ENCODE results near the gene KCNQ1. TPM values are rescaled to one million over a fixed set of nuclear protein-coding genes. Genes with fewer than 3 reads are reported as not detected.

The KCNQ1 gene
- total RNA-seq, 1 donor from 2014 or later: 2.7 TPM

DNA sequence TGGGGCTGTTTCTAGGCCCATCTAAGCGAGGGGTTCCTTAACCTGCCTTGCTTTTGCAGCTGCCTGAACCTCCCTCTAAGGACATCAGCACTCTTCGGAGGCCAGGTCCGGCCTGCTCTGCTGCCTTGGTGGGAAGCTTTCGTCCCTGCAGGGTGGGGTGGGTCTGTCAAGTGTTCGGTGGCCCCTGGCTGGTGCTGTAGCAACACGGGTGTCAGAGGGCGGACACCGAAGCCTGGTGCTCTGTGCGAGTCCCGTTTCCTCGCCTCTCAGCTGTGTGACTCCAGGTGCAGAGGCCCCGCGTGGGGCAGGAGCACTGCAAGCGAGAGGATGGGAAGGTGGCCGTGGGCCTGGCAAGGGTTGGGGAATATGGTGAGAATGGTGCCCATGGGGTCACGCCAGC, 376.2 kb downstream of the KCNQ1 start:
- Histone ChIP-seq H3K27me3 (no peaks in the 10 kb centered on the region), H3K27ac (no peak overlapping the region), H3K9me3 (no peaks in the 10 kb centered on the region), H3K4me3 (no peak overlapping the region), H3K4me1 (peaks cover 31% of the 10 kb centered on the region), H3K36me3 (no peaks in the 10 kb centered on the region)
- no peak for TF ChIP-seq POLR2AphosphoS5 (IDR thresholded peaks at IDR 0.05; ENCODE audit: insufficient read depth in 1 of 2, low read depth in 1 of 2)
- TF ChIP-seq POLR2A (IDR thresholded peaks at IDR 0.05): no peak
- intact Hi-C loops (cut with DNase I): no loop called here
- DNase-seq (ENCODE audit: extremely low spot score in 2 of 2): no peak

DNA sequence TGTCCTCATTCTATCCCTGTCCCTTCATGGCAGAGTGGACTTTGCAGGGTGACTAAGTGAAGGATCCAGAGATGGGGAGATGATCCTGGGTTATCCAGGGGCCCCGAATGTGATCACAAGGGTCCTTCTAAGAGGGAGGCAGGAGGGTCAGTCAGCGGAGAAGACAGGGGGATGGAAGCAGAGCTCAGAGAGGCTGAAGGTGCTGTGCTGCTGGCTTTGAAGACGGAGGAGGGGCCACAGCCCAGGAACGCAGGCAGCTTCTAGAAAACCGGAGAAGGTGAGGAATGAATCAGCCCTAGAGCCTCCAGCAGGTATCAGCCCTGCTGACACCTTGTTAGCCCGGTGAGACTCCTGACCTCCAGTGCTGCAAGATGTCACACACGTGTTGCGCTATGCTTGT, 377.1 kb downstream of the KCNQ1 start:
- intact Hi-C loops (cut with DNase I): no loop called here
- Histone ChIP-seq H3K27ac (no peak overlapping the region), H3K27me3 (no peaks in the 10 kb centered on the region), H3K36me3 (no peaks in the 10 kb centered on the region), H3K4me3 (no peak overlapping the region), H3K4me1 (peaks cover 35% of the 10 kb centered on the region), H3K9me3 (no peaks in the 10 kb centered on the region)
- TF ChIP-seq, protein P1, sequence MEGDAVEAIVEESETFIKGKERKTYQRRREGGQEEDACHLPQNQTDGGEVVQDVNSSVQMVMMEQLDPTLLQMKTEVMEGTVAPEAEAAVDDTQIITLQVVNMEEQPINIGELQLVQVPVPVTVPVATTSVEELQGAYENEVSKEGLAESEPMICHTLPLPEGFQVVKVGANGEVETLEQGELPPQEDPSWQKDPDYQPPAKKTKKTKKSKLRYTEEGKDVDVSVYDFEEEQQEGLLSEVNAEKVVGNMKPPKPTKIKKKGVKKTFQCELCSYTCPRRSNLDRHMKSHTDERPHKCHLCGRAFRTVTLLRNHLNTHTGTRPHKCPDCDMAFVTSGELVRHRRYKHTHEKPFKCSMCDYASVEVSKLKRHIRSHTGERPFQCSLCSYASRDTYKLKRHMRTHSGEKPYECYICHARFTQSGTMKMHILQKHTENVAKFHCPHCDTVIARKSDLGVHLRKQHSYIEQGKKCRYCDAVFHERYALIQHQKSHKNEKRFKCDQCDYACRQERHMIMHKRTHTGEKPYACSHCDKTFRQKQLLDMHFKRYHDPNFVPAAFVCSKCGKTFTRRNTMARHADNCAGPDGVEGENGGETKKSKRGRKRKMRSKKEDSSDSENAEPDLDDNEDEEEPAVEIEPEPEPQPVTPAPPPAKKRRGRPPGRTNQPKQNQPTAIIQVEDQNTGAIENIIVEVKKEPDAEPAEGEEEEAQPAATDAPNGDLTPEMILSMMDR (IDR thresholded peaks at IDR 0.05): no peak
- no peak for TF ChIP-seq POLR2AphosphoS5 (IDR thresholded peaks at IDR 0.05; ENCODE audit: insufficient read depth in 1 of 2, low read depth in 1 of 2)
- no peak for TF ChIP-seq POLR2A (IDR thresholded peaks at IDR 0.05)
- no peak for DNase-seq (ENCODE audit: extremely low spot score in 2 of 2)

- H3K27me3 ChIP-seq: no peaks in the 10 kb centered on the region
- intact Hi-C loops (cut with DNase I): no loop called here
- TF ChIP-seq POLR2A (IDR thresholded peaks at IDR 0.05) (no peak), POLR2AphosphoS5 (IDR thresholded peaks at IDR 0.05; ENCODE audit: insufficient read depth in 1 of 2, low read depth in 1 of 2) (no peak)
- TF ChIP-seq, protein P1 (IDR thresholded peaks at IDR 0.05): no peak
- peak overlapping the region; percentile 88 for H3K27ac ChIP-seq
- no peak overlapping the region for H3K4me3 ChIP-seq
- no peaks in the 10 kb centered on the region for H3K36me3 ChIP-seq
- H3K9me3 ChIP-seq: no peaks in the 10 kb centered on the region
- no peak for DNase-seq (ENCODE audit: extremely low spot score in 2 of 2)
- peaks cover 26% of the 10 kb centered on the region for H3K4me1 ChIP-seq
Observed at GRCh38 chr11:2824851-2825250, 380.0 kb downstream of the KCNQ1 start.

DNA sequence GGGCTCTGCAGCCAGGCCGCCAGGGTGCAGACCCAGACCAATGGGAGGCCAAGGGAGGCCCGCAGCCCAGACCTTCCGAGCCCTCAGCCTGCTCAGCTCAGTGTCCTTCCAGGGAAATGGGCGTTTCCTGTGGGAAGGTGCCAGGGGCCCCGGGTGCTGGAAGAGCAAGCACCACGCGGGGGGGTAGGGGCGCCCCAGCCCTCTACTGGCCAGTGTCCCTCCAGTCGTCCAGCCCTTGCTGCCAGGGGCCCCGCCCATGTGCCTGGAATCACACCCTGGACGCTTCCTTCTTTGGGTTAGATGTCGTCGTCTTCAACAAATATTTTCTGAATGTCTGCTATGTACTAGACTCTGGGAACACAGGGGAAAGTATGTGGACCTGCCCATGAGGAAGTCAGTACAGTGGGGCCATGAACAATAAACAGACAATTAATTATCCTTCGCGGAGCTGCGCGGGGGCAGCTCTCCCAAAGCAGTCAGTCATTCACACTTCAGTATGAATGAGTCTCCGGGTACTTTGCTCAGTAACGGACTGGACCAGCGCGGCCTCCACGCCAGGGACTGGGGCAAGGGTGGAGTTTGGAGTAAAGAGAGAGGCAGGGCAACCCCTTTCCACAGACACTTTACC, 380.6 kb downstream of the KCNQ1 start:
- no peaks in the 10 kb centered on the region for H3K36me3 ChIP-seq
- H3K9me3 ChIP-seq: no peaks in the 10 kb centered on the region
- TF ChIP-seq, protein P1 (IDR thresholded peaks at IDR 0.05): no peak
- no peak for TF ChIP-seq POLR2A (IDR thresholded peaks at IDR 0.05)
- TF ChIP-seq POLR2AphosphoS5 (IDR thresholded peaks at IDR 0.05; ENCODE audit: insufficient read depth in 1 of 2, low read depth in 1 of 2): peak in 1 of 2 donors; percentile 65
- H3K27ac ChIP-seq: peak overlapping the region; percentile 88
- peak overlapping the region in 1 of 2 donors; percentile 35 for H3K4me3 ChIP-seq
- H3K4me1 ChIP-seq: peaks cover 26% of the 10 kb centered on the region
- DNase-seq (ENCODE audit: extremely low spot score in 2 of 2): no peak
- H3K27me3 ChIP-seq: no peaks in the 10 kb centered on the region
- intact Hi-C loops (cut with DNase I): no loop called here

GRCh38 chr11:2825889-2826678, 381.3 kb downstream of the KCNQ1 start:
- Histone ChIP-seq H3K9me3 (no peaks in the 10 kb centered on the region), H3K4me1 (peaks cover 26% of the 10 kb centered on the region), H3K4me3 (peak overlapping the region in 1 of 2 donors; percentile 38), H3K27ac (peak overlapping the region; percentile 88), H3K36me3 (no peaks in the 10 kb centered on the region), H3K27me3 (no peaks in the 10 kb centered on the region)
- TF ChIP-seq POLR2A (IDR thresholded peaks at IDR 0.05) (peak in 1 of 2 donors; percentile 34), POLR2AphosphoS5 (IDR thresholded peaks at IDR 0.05; ENCODE audit: insufficient read depth in 1 of 2, low read depth in 1 of 2) (peak; percentile 73 to 75)
- TF ChIP-seq, protein P1 (IDR thresholded peaks at IDR 0.05): no peak
- intact Hi-C loops (cut with DNase I): loop anchor here (1.0 kb wide), 1 partner anchor 60 kb away; no protein-coding TSS in a partner anchor
- DNase-seq (ENCODE audit: extremely low spot score in 2 of 2): peak in 1 of 2 donors; percentile 98
